ENCODE data around the gene FRMPD2. TPM values are rescaled to one million over a fixed set of nuclear protein-coding genes. Genes with fewer than 3 reads are reported as not detected.

Gene FRMPD2
- total and polyA plus RNA-seq, 7 donors: 0.04 TPM; not detected in 6

DNA sequence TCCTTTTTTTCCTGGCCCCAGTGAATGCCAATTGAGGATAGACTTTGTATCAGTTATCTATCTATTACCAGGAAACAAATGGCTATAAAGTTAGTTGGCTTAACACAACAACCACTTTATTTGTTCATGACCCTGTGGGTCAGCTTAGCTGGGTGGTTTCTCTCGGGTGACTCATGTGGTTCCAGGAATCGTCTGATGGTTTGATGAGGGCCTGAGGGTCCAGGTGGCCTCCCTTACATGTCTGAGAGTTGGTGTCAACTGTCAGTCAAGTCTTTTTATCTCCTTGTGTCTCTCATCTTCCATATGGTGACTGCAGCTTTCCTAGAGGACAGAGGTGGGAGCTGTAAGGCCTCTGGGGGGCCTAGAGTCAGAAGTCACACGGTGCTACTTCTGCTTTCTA lies 16.7 kb upstream of the FRMPD2 start:
- H3K36me3 ChIP-seq (ENCODE audit: insufficient read depth in 1 of 2, low read depth in 1 of 2): no peaks in the 10 kb centered on the region
- ATAC-seq (no peak), DNase-seq (no peak)
- TF ChIP-seq CTCF (IDR thresholded peaks at IDR 0.05): no peak
- 70 to 77% (median 77%) methylated on average over 3 of the region's 3 CpGs for WGBS, 3 donors
- H3K4me3 ChIP-seq: no peak overlapping the region
- no peak overlapping the region for H3K27ac ChIP-seq
- H3K9me3 ChIP-seq: no peaks in the 10 kb centered on the region
- H3K27me3 ChIP-seq (ENCODE audit: insufficient read depth in 3 of 3, low read length in 2 of 3): no peaks in the 10 kb centered on the region
- intact Hi-C loops (cut with DNase I): no loop called here
- H3K4me1 ChIP-seq: no peaks in the 10 kb centered on the region

DNA sequence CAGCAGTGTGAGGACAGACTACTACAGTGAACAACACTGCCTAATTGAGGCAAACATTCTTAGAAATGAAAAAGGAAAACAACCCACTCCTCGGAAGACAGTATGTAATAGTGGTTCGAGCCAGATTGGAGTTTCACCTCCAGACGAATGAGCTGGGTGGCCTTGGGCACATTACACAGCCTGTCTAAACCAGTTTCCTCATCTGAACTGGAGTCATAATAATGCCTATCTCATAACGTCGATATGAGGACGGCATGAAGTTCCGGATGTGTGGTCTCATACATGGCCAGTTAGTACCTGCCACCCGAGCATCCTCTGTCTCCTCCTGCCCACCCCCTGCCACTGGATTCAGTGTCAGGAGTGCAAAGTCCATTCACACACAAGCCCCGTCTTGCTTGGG lies 15.8 kb upstream of the FRMPD2 start:
- intact Hi-C loops (cut with DNase I): no loop called here
- Histone ChIP-seq H3K9me3 (no peaks in the 10 kb centered on the region), H3K27ac (no peak overlapping the region), H3K4me3 (no peak overlapping the region), H3K4me1 (no peaks in the 10 kb centered on the region), H3K27me3 (ENCODE audit: insufficient read depth in 3 of 3, low read length in 2 of 3) (peaks cover 0 to under 1% (median 0%) of the 10 kb centered on the region in 3 donors), H3K36me3 (ENCODE audit: insufficient read depth in 1 of 2, low read depth in 1 of 2) (no peaks in the 10 kb centered on the region)
- 93 to 96% (median 94%) methylated on average over 9 of the region's 9 CpGs for WGBS, 3 donors
- ATAC-seq (no peak), DNase-seq (no peak)
- TF ChIP-seq CTCF (IDR thresholded peaks at IDR 0.05): no peak

- 27 to 30% (median 27%) methylated on average over 9 of the region's 9 CpGs for WGBS, 3 donors
- Histone ChIP-seq H3K36me3 (ENCODE audit: insufficient read depth in 1 of 2, low read depth in 1 of 2) (no peaks in the 10 kb centered on the region), H3K9me3 (no peaks in the 10 kb centered on the region), H3K27ac (no peak overlapping the region), H3K4me1 (no peaks in the 10 kb centered on the region), H3K27me3 (ENCODE audit: insufficient read depth in 3 of 3, low read length in 2 of 3) (peaks cover 0 to 6% (median 0%) of the 10 kb centered on the region in 3 donors), H3K4me3 (no peak overlapping the region)
- intact Hi-C loops (cut with DNase I): no loop called here
- peak; percentile 71 for TF ChIP-seq CTCF (IDR thresholded peaks at IDR 0.05)
- ATAC-seq: peak in 3 of 4 donors; percentile 46 to 75 (median 63)
- peak in 1 of 2 donors; percentile 27 for DNase-seq
Measured at GRCh38 chr10:48289501-48290238, 15.2 kb upstream of the FRMPD2 start.

- H3K4me1 ChIP-seq: no peaks in the 10 kb centered on the region
- DNase-seq (no peak), ATAC-seq (no peak)
- H3K36me3 ChIP-seq (ENCODE audit: insufficient read depth in 1 of 2, low read depth in 1 of 2): no peaks in the 10 kb centered on the region
- H3K27ac ChIP-seq: no peak overlapping the region
- WGBS, 3 donors: 82 to 97% (median 84%) methylated on average over 7 of the region's 7 CpGs
- no peak overlapping the region for H3K4me3 ChIP-seq
- no peak for TF ChIP-seq CTCF (IDR thresholded peaks at IDR 0.05)
- H3K27me3 ChIP-seq (ENCODE audit: insufficient read depth in 3 of 3, low read length in 2 of 3): peaks cover 0 to 7% (median 0%) of the 10 kb centered on the region in 3 donors
- intact Hi-C loops (cut with DNase I): no loop called here
- H3K9me3 ChIP-seq: no peaks in the 10 kb centered on the region
Measured at GRCh38 chr10:48288661-48289060, 14.2 kb upstream of the FRMPD2 start.
